ENCODE measurements around the gene PRICKLE2.

Gene PRICKLE2

DNA sequence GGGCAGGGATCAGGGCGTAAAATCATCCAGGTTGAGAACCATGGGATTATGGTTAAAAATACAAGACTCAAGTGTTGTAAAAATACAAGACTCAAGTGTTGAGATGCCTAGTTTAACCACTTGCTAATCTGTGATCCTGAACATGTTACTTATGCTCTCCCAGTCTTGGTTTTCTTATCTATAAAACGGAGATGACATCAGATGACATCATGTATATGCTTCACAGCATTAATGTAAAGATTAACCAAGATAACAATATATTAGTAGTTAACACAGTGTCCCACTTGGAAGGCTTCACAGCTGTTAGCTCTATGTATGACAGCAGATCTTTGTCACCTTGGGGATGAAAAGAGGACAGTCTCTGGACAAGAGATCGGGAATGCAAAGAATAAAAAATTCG is 96.2 kb downstream of the PRICKLE2 start:
- no peak overlapping the region for H3K9ac ChIP-seq (ENCODE audit: low read length)
- H3K18ac ChIP-seq (ENCODE audit: low read length): no peak overlapping the region
- no peaks in the 10 kb centered on the region for H3K4me1 ChIP-seq (ENCODE audit: control insufficient read depth, low read depth, low read length)
- DNase-seq: no peak
- H3K79me2 ChIP-seq (ENCODE audit: control insufficient read depth, insufficient read depth, low read length): no peaks in the 10 kb centered on the region
- H3K36me3 ChIP-seq (ENCODE audit: control insufficient read depth, insufficient read depth, low read length): no peaks in the 10 kb centered on the region
- no peak overlapping the region for H3K4ac ChIP-seq (ENCODE audit: low read depth, low read length)
- H4K5ac ChIP-seq (ENCODE audit: low read length): no peak overlapping the region
- H2BK15ac ChIP-seq (replicated peaks; ENCODE audit: low read depth): no peak overlapping the region
- no peak overlapping the region for H2BK5ac ChIP-seq (ENCODE audit: low read length)
- no peak overlapping the region for H3K4me2 ChIP-seq (ENCODE audit: low read length)
- H3K27ac ChIP-seq (ENCODE audit: low read depth, low read length): no peak overlapping the region
- H3K79me1 ChIP-seq (ENCODE audit: low read length): no peaks in the 10 kb centered on the region
- no peak overlapping the region for H3K23ac ChIP-seq (ENCODE audit: low read length)
- no CpG with 5 or more reads among the region's 4 CpGs for WGBS (ENCODE audit: extremely low coverage, insufficient coverage, low lambda C conversion rate)
- H3K27me3 ChIP-seq (ENCODE audit: insufficient read depth, low read length, poor library complexity): no peaks in the 10 kb centered on the region
- no peak overlapping the region for H3K56ac ChIP-seq (ENCODE audit: low read length)
- no peak overlapping the region for H4K8ac ChIP-seq (ENCODE audit: low read depth, low read length)
- no peak overlapping the region for H2AK5ac ChIP-seq (ENCODE audit: low read length)
- H2BK120ac ChIP-seq (ENCODE audit: low read depth, low read length): no peak overlapping the region
- no peak overlapping the region for H3K4me3 ChIP-seq (ENCODE audit: low read length)

DNA sequence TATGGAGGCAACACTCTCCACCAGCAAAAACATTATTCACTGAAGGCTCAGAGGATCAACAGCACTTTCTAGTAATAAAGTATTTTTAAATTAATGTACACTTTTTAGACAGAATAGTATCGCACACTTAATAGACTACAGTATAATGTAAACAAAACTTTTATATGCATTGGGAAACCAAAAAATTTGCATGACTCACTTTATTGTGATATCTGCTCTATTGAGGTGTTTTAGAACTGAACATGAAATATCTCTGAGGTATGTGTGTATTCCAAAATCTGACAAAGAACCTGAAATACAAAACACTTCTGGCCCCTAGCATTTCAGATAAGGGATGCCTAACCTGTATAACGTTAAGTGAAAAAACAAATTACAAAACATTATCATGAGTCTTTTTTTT is 99.7 kb downstream of the PRICKLE2 start:
- no peak overlapping the region for H3K56ac ChIP-seq (ENCODE audit: low read length)
- no peak overlapping the region for H3K27ac ChIP-seq (ENCODE audit: low read depth, low read length)
- H2BK5ac ChIP-seq (ENCODE audit: low read length): no peak overlapping the region
- no peaks in the 10 kb centered on the region for H3K27me3 ChIP-seq (ENCODE audit: insufficient read depth, low read length, poor library complexity)
- H3K4ac ChIP-seq (ENCODE audit: low read depth, low read length): no peak overlapping the region
- WGBS (ENCODE audit: extremely low coverage, insufficient coverage, low lambda C conversion rate): no CpG with 5 or more reads among the region's 2 CpGs
- no peak overlapping the region for H3K9ac ChIP-seq (ENCODE audit: low read length)
- H3K4me3 ChIP-seq (ENCODE audit: low read length): no peak overlapping the region
- no peak overlapping the region for H3K23ac ChIP-seq (ENCODE audit: low read length)
- no peak overlapping the region for H2AK5ac ChIP-seq (ENCODE audit: low read length)
- no peak overlapping the region for H4K8ac ChIP-seq (ENCODE audit: low read depth, low read length)
- no peaks in the 10 kb centered on the region for H3K79me2 ChIP-seq (ENCODE audit: control insufficient read depth, insufficient read depth, low read length)
- H2BK15ac ChIP-seq (replicated peaks; ENCODE audit: low read depth): no peak overlapping the region
- no peak for DNase-seq
- no peak overlapping the region for H3K18ac ChIP-seq (ENCODE audit: low read length)
- H2BK120ac ChIP-seq (ENCODE audit: low read depth, low read length): no peak overlapping the region
- H3K4me1 ChIP-seq (ENCODE audit: control insufficient read depth, low read depth, low read length): no peaks in the 10 kb centered on the region
- no peak overlapping the region for H3K4me2 ChIP-seq (ENCODE audit: low read length)
- H3K36me3 ChIP-seq (ENCODE audit: control insufficient read depth, insufficient read depth, low read length): no peaks in the 10 kb centered on the region
- H4K5ac ChIP-seq (ENCODE audit: low read length): no peak overlapping the region
- no peaks in the 10 kb centered on the region for H3K79me1 ChIP-seq (ENCODE audit: low read length)

DNA sequence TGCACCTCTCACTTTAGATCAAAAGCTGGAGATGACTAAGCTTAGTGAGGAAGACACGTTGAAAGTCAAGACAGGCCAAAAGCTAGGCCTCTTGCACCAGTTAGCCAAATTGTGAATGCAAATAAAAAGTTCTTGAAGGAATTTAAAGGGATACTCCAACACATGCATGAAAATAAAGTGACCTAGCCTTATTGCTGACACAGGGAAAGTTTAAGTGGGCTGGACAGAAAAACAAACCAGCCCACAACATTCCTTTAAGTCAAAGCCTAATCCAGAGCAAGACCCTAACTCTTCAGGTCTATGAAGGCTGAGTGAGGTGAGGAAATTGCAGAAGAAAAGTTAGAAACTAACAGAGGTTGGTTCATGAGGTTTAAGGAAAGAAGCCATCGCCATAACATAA is 101.3 kb downstream of the PRICKLE2 start:
- no peak overlapping the region for H3K27ac ChIP-seq (ENCODE audit: low read depth, low read length)
- H3K36me3 ChIP-seq (ENCODE audit: control insufficient read depth, insufficient read depth, low read length): no peaks in the 10 kb centered on the region

DNA sequence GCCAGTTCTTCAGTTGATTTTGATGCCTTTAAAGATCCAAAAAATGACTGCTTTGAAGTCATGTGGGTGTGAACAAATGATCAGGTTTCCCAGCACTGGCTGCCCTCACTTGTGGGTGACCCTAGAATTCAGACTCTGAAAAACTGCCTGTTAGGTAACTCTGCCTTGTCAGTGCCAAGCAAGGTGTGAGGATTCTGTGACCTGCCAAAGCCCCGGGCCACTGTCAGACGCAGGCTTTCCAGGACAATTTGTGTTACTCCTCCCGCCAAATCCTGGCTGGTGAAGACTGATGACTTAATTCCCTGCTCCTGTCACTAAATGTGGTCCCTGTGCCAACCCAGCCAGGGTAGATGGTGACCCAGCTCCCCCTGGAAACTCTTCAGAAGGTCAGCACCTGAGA is 102.8 kb downstream of the PRICKLE2 start:
- Histone ChIP-seq H3K79me2 (ENCODE audit: control insufficient read depth, insufficient read depth, low read length) (no peaks in the 10 kb centered on the region), H3K9ac (ENCODE audit: low read length) (no peak overlapping the region), H4K5ac (ENCODE audit: low read length) (no peak overlapping the region), H2BK120ac (ENCODE audit: low read depth, low read length) (no peak overlapping the region), H3K27me3 (ENCODE audit: insufficient read depth, low read length, poor library complexity) (no peaks in the 10 kb centered on the region), H2BK15ac (replicated peaks; ENCODE audit: low read depth) (no peak overlapping the region), H3K79me1 (ENCODE audit: low read length) (no peaks in the 10 kb centered on the region), H3K56ac (ENCODE audit: low read length) (no peak overlapping the region), H3K36me3 (ENCODE audit: control insufficient read depth, insufficient read depth, low read length) (no peaks in the 10 kb centered on the region), H3K23ac (ENCODE audit: low read length) (no peak overlapping the region), H2BK5ac (ENCODE audit: low read length) (no peak overlapping the region), H2AK5ac (ENCODE audit: low read length) (no peak overlapping the region), H4K8ac (ENCODE audit: low read depth, low read length) (no peak overlapping the region), H3K4me2 (ENCODE audit: low read length) (no peak overlapping the region), H3K4me1 (ENCODE audit: control insufficient read depth, low read depth, low read length) (no peaks in the 10 kb centered on the region), H3K18ac (ENCODE audit: low read length) (no peak overlapping the region), H3K4ac (ENCODE audit: low read depth, low read length) (no peak overlapping the region), H3K27ac (ENCODE audit: low read depth, low read length) (no peak overlapping the region), H3K4me3 (ENCODE audit: low read length) (no peak overlapping the region)
- DNase-seq: no peak
- WGBS (ENCODE audit: extremely low coverage, insufficient coverage, low lambda C conversion rate): no CpG with 5 or more reads among the region's 3 CpGs

More for the DNA sequence above, 101.3 kb downstream of the PRICKLE2 start:
- no peak overlapping the region for H4K8ac ChIP-seq (ENCODE audit: low read depth, low read length)
- H2BK120ac ChIP-seq (ENCODE audit: low read depth, low read length): no peak overlapping the region
- no peak overlapping the region for H4K5ac ChIP-seq (ENCODE audit: low read length)
- WGBS (ENCODE audit: extremely low coverage, insufficient coverage, low lambda C conversion rate): no CpG with 5 or more reads among the region's 2 CpGs
- no peaks in the 10 kb centered on the region for H3K79me1 ChIP-seq (ENCODE audit: low read length)
- no peak overlapping the region for H3K9ac ChIP-seq (ENCODE audit: low read length)
- no peak overlapping the region for H3K4me2 ChIP-seq (ENCODE audit: low read length)
- H3K4me1 ChIP-seq (ENCODE audit: control insufficient read depth, low read depth, low read length): no peaks in the 10 kb centered on the region
- DNase-seq: no peak
- no peak overlapping the region for H2BK5ac ChIP-seq (ENCODE audit: low read length)
- no peak overlapping the region for H3K4ac ChIP-seq (ENCODE audit: low read depth, low read length)
- H3K18ac ChIP-seq (ENCODE audit: low read length): no peak overlapping the region
- H2AK5ac ChIP-seq (ENCODE audit: low read length): no peak overlapping the region
- H3K56ac ChIP-seq (ENCODE audit: low read length): no peak overlapping the region
- no peak overlapping the region for H3K4me3 ChIP-seq (ENCODE audit: low read length)
- no peaks in the 10 kb centered on the region for H3K27me3 ChIP-seq (ENCODE audit: insufficient read depth, low read length, poor library complexity)
- H3K79me2 ChIP-seq (ENCODE audit: control insufficient read depth, insufficient read depth, low read length): no peaks in the 10 kb centered on the region
- H2BK15ac ChIP-seq (replicated peaks; ENCODE audit: low read depth): no peak overlapping the region
- H3K23ac ChIP-seq (ENCODE audit: low read length): no peak overlapping the region

DNA sequence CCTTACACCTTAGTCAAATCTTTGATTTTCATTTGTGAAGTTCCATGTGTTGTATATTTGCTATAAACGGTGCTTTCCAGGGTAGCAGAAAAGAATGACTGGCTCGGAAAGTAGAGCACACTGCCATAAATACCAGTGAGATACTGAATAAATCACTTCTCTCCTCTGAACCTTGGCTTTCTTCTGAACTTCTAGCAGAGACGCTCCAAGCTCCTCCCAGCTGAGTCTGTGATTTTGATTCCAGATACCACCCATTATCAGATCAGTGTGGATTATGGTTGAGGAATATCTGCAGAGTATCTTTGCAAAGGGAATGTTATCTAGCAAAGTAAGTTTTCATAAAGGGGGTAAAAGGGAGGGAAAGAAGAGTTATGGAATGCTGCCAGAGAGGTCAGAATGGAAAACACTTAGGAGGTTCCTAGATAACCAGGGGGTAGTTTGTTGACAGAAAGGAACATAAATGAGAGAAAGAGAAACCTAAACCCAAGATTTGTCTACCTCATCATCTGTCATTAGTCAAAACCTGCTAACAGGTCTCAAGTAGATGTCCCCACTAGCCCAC is 103.4 kb downstream of the PRICKLE2 start:
- Histone ChIP-seq H3K36me3 (ENCODE audit: control insufficient read depth, insufficient read depth, low read length) (no peaks in the 10 kb centered on the region), H3K18ac (ENCODE audit: low read length) (no peak overlapping the region), H2AK5ac (ENCODE audit: low read length) (no peak overlapping the region), H3K27me3 (ENCODE audit: insufficient read depth, low read length, poor library complexity) (no peaks in the 10 kb centered on the region), H3K79me1 (ENCODE audit: low read length) (no peaks in the 10 kb centered on the region), H3K23ac (ENCODE audit: low read length) (no peak overlapping the region), H2BK15ac (replicated peaks; ENCODE audit: low read depth) (no peak overlapping the region), H3K79me2 (ENCODE audit: control insufficient read depth, insufficient read depth, low read length) (no peaks in the 10 kb centered on the region), H2BK120ac (ENCODE audit: low read depth, low read length) (no peak overlapping the region), H3K4me3 (ENCODE audit: low read length) (no peak overlapping the region), H3K4me2 (ENCODE audit: low read length) (no peak overlapping the region), H2BK5ac (ENCODE audit: low read length) (no peak overlapping the region), H3K4ac (ENCODE audit: low read depth, low read length) (no peak overlapping the region), H4K8ac (ENCODE audit: low read depth, low read length) (no peak overlapping the region), H4K5ac (ENCODE audit: low read length) (no peak overlapping the region), H3K4me1 (ENCODE audit: control insufficient read depth, low read depth, low read length) (no peaks in the 10 kb centered on the region), H3K27ac (ENCODE audit: low read depth, low read length) (no peak overlapping the region), H3K9ac (ENCODE audit: low read length) (no peak overlapping the region), H3K56ac (ENCODE audit: low read length) (no peak overlapping the region)
- WGBS (ENCODE audit: extremely low coverage, insufficient coverage, low lambda C conversion rate): no CpG with 5 or more reads among the region's 3 CpGs
- DNase-seq: no peak

DNA sequence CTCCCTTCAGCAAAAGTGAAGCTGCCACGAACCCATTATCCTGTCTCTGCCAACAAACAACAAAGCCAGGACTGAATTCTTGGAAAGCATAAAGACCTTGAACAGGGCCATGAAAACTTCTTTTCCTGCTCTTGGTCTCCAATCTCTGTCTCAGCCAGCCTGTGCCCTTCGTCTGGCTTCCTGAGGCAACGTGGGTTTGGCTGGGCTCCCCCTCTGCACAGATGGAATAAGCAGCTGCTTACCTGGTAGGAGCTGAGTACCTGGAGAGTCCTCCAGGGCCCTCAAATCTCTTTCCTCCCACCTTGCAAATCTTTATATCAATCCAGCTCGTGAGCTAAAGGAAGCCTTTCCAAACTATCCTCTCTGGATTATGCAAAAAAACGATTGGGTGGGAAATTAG is 104.4 kb downstream of the PRICKLE2 start:
- no peak overlapping the region for H3K18ac ChIP-seq (ENCODE audit: low read length)
- H3K36me3 ChIP-seq (ENCODE audit: control insufficient read depth, insufficient read depth, low read length): no peaks in the 10 kb centered on the region
- H2BK5ac ChIP-seq (ENCODE audit: low read length): no peak overlapping the region
- H3K9ac ChIP-seq (ENCODE audit: low read length): no peak overlapping the region
- no peaks in the 10 kb centered on the region for H3K79me1 ChIP-seq (ENCODE audit: low read length)
- WGBS (ENCODE audit: extremely low coverage, insufficient coverage, low lambda C conversion rate): no CpG with 5 or more reads among the region's 5 CpGs
- DNase-seq: no peak
- H2BK120ac ChIP-seq (ENCODE audit: low read depth, low read length): no peak overlapping the region
- H4K8ac ChIP-seq (ENCODE audit: low read depth, low read length): no peak overlapping the region
- H3K27me3 ChIP-seq (ENCODE audit: insufficient read depth, low read length, poor library complexity): no peaks in the 10 kb centered on the region
- no peak overlapping the region for H3K4me2 ChIP-seq (ENCODE audit: low read length)
- no peak overlapping the region for H2BK15ac ChIP-seq (replicated peaks; ENCODE audit: low read depth)
- H4K5ac ChIP-seq (ENCODE audit: low read length): no peak overlapping the region
- H3K4me1 ChIP-seq (ENCODE audit: control insufficient read depth, low read depth, low read length): no peaks in the 10 kb centered on the region
- H3K4ac ChIP-seq (ENCODE audit: low read depth, low read length): no peak overlapping the region
- H2AK5ac ChIP-seq (ENCODE audit: low read length): no peak overlapping the region
- no peak overlapping the region for H3K27ac ChIP-seq (ENCODE audit: low read depth, low read length)
- H3K23ac ChIP-seq (ENCODE audit: low read length): no peak overlapping the region
- H3K4me3 ChIP-seq (ENCODE audit: low read length): no peak overlapping the region
- no peaks in the 10 kb centered on the region for H3K79me2 ChIP-seq (ENCODE audit: control insufficient read depth, insufficient read depth, low read length)
- no peak overlapping the region for H3K56ac ChIP-seq (ENCODE audit: low read length)
